HG03378 (cell line): Measurements from ENCODE around the gene HYPK.
A peak's percentile ranks its signal among the peaks of the same experiment; 100 is the strongest.
"Not testable (repeated sequence)": the region's sequence is repeated elsewhere in the genome, so short reads cannot be mapped to it uniquely, and the experiment has no call there.

Experiments
- ATAC-seq: cut with Tn5 transposase; IDR thresholded peaks from one replicate; pipeline ENCODE4 v1.9.1; 2021; ENCODE audit warnings: mild to moderate bottlenecking, moderate library complexity; ENCODE audit not compliant: unreplicated experiment

The HYPK gene

DNA sequence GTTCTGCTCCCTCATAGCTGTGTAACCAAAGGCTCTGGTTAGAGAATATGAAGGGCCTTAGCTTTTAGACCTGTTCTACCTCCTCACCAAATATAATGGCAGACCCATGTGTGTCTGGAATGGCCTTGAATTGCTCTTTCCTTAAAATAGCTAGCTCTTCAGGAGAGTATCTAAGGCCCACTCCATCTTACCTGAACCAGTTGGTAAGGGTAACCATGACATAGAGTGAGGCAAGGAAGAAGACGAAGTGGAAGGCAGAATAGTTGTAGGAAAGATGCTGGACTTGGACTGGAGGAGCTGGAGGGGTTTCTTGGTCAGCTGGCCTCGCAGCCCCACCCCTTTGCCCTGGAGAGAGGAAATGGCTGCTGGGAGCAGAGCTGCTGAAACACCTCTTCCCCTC lies 5.2 kb upstream of the HYPK start:
- no peak for ATAC-seq

DNA sequence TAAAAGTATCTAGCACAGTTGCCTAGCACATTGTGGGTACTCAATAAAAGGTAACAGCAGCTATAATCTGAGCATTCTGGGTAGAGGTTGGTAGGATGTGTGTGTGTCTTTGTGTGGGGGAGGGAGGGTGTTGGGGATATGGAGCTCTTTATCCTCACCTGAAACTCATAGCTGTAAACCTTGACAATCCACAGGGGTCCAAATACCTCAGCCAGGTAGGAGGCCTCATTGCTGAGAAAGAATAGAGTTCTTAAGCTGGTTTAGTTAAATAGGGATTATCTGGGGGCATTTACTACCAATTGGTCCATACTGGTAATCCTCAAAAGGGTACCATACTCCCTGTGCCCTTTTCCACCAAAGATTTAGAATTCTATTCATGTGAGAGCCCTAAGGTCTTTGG lies 4.4 kb upstream of the HYPK start:
- no peak for ATAC-seq

DNA sequence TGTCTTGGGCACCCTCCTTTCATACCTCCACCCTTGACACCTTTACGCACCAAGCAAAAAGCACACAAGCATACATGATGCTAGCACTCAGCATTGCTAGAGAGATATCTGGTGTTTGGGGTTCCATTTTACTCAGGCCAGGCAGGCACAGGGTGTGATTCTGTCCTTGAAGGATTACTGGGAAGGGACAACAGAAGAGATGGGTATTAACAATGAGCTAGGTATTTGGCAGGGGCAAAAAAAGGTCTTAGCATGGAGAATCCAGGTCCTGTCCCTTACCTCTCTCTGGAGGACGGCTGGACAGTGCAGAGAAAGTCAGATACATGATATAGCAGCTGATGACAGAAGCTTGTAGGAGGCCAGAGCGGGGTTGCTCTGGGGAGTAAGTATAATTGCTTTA lies 3.8 kb upstream of the HYPK start:
- ATAC-seq, result no peak

DNA sequence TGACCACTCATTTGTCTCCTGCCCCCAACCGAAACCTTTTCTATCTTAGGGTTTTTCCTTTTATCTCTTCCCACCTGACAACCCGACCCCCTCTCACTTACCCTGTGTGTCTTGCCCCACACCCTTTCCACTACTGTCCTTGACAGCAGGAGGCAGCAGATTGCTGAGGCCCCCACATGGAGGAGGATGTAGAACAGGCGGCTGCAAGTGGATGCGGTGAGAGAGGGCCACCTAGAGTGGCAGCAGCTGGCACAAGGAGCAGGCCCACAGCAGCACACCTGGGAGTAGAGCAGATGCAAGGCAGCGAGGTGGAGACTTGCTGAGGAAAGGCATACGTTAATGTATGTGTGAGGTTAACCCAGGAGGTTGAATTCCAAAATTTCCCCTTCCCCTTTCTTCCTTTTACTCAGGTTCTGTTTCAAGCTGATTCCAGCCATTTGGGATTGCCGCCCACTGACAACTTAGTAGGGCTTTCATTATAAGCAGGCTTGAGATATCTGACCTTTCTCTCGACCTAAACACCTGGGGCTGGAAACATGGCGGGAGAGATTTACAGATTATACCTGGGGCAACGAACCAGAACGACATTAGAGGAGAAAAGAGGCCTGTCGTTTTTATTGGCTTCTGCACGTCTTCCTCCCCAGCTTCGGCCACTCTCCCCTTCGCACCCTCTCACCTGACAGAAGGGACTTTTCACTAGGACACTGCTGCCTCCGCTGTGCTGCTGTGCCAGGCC lies 1.0 kb upstream of the HYPK start:
- ATAC-seq, result no peak

DNA sequence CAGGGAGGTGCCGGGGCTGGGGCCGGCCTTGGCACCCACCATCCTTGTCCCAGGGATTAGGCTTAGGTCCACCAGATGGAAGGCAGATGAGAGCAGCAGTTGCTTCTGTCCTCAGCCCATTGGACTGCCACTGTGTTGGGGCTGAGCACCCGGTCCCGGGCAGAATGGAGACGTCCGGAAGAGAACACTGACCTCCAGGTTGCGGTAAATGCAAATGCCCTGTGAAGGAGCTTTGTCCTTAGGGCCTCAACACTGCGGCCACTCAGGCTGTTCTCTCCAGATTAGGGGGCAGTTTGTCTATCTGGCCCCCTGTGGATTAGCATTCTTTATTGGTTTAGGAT lies 484 bp upstream of the HYPK start, which contains the start of gene SERINC4:
SERINC4 (minus strand) TSS at position 276 of the 341 bp plus-strand sequence; CDS start at position 42, 234 bp downstream.
- ATAC-seq, result no peak

DNA sequence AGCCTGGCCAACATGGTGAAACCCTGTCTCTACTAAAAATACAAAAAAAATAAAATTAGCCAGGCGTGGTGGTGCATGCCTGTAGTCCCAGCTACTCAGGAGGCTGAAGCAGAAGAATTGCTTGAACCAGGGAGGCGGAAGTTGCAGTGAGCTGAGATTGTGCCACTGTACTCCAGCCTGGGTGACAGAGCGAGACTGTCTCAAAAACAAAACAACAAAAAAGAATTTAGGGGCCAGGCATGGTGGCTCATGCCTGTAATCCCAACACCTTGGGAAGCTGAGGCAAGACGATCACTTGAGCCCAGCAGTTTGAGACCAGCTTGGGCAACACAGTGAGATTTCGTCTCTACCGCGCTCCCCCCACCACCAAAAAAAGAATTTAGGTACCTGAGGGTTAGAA lies 2.3 kb downstream of the HYPK start:
- not testable (repeated sequence) for ATAC-seq

DNA sequence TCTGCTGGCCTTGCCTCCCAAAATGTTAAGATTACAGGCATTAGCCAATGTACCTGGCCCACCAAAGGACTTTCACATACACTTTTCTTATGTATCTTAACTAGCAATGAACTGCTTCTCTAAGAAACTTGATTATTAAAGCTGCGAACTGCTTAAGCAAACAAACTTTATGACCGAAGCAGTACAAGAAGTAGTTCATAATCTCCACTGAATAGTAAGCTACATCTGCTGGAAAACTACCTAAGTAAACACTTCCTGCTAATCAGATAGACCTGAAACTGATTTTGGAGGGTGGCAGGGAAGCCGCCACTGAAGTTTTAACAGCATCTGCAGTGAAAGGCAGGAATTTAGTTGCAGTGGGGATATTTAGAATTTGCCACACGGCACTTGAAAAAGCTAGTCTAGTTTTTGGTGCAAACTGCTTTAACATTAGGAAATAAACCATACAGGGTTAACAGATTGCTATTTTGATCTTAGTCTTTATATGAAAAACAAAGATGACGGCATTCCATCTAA lies 8.1 kb downstream of the HYPK start:
- no peak for ATAC-seq

DNA sequence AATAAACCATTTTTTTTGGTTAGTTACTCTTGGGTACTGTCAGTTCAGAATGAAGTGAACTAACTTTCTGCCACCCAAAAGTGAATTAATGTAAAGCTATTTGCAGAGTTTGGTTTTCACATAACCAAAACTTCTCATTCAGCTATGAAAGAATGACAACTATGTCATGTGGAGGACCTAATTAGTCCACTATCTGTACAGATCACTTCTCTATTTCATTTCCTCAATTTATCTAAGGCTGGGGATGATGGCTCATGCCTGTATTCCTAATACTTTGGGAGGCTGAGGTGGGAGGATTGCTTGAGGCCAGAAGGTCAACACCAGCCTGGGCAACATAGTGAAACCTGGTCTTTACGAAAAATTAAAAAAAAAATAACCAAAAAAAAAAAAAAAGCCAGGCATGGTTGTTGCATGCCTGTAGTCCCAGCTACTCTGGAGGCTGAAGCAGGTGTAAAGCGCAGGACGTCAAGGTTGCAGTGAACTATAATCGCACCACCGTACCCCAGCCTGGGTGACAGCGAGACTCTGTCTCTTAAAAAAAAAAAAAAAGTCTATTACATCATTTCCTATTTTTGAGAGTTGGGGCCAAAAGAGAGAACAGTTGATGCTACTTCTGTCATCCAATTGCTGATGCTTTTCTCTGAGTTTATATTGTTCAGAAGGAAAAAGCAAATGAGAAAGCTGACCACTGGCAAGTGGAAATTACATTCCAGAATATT lies 8.7 kb downstream of the HYPK start:
- ATAC-seq, result peak; percentile 45

DNA sequence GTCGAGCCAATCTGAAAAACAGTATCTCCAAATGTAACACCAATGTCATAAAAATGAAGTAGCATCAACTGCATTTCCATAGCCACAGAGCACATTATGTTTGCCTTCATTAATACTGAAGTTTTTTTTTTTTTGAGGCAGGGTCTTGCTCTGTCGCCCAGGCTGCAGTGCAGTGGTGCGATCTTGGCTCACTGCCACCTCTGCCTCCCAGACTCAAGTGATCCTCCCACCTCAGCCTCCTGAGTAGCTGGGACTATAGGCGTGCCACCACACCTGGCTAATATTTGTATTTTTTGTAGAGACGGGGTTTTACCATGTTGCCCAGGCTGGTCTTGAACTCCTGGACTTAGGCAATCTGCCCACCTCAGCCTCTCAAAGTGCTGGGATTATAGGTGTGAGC lies 14.7 kb downstream of the HYPK start:
- ATAC-seq, result not testable (repeated sequence)

DNA sequence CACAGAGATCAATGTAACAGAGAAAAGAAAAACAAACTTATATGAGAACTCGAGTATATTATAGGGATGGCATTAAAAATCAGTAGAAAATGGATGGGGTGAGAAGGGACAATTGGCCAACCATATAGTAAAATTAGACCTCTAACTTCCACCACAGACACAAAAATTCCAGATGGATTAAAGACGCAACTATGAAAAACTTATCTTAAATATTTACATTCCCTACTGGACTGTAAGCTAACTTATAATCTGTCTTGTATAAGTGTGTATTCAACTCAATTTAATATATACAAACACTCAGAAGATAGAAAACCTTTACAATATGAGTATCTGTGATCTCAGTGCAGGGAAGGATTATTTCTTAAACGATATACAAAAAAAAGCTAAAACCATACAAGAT lies 21.1 kb downstream of the HYPK start:
- ATAC-seq, result no peak

DNA sequence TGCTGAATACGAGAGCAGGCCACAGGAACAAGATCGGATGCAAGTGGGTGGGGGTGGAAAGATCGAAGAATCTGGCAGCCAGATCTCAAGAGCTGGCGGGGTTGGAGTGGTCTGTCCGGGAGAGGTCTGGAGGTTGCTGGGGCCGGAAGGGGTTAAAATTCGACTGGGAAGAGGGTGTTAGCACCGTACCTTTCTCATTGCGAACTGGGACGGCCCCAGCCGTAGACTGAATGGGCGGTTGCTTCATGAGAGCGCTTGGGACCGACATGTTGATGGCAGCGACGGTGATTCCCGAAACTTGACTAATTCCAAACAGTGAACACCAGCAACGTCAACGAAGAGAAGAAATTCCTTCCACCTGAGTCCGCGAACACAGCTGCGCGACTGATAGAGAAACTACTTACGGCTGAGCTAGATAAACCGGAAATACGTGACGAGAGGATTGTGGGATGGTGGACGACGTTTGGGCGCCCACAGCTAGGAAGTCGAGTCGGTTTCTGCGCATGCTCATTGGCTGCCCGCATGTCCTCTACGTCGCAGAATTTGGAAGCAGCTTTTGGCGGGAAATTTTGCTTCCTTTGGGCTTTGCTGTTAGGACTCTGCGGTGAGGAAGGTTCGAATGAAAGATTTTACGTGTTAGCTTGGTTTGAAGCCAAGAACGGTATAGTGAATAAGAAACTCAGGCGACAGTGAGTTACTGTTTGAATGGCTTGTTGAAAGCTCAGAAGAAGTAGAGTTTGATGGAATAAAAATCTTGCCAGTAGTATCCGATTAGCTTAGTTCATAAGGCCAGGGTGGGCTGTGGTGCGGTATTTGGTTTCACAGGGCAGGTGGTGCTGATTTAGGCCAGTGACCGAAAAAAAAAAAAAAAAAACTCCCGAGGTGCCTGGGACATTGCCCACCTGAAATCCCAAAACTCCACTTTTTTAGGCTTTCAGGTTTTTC lies 24.2 kb downstream of the HYPK start, which contains the start of gene MFAP1:
MFAP1 (minus strand) TSS at position 389 of the 945 bp plus-strand sequence; CDS start at position 268, 121 bp downstream.
- peak; percentile 77 for ATAC-seq

DNA sequence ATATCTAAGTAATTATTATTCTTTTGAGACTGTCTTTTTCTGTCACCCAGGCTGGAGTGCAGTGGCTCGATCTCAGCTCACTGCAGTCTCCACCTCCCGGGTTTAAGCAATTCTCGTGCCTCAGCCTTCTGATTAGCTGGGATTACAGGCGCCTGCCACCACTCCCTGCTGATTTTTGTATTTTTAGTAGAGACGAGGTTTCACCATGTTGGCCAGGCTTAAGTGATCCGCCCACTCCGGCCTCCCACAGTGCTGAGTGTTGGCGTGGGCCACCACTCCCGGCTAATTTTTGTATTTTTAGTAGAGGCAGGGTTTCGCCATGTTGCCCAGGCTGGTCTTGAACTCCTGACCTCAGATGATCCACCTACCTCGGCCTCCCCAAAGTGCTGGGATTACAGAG lies 24.9 kb downstream of the HYPK start:
- not testable (repeated sequence) for ATAC-seq

DNA sequence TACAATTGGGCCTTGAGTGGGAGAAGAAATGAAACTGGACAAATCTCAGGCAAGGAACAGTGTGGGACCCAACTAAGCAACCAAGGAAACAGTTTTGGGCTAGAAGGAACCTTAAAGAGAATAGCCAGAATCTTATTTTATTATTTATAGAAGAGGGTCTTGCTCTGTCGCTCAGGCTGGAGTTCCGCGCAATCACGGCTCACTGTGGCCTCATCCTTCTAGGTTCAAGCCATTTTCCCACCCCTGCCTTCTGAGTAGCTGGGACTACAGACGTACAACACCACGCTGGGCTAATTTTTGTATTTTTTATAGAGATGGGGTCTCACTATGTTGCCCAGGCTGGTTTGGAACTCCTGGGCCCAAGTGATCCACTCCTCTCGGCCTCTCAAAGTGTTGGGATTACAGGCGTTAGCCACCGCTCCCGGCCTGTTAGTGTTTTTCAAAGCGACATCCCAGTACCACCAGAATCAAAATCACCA lies 25.7 kb downstream of the HYPK start:
- ATAC-seq, result no peak

DNA sequence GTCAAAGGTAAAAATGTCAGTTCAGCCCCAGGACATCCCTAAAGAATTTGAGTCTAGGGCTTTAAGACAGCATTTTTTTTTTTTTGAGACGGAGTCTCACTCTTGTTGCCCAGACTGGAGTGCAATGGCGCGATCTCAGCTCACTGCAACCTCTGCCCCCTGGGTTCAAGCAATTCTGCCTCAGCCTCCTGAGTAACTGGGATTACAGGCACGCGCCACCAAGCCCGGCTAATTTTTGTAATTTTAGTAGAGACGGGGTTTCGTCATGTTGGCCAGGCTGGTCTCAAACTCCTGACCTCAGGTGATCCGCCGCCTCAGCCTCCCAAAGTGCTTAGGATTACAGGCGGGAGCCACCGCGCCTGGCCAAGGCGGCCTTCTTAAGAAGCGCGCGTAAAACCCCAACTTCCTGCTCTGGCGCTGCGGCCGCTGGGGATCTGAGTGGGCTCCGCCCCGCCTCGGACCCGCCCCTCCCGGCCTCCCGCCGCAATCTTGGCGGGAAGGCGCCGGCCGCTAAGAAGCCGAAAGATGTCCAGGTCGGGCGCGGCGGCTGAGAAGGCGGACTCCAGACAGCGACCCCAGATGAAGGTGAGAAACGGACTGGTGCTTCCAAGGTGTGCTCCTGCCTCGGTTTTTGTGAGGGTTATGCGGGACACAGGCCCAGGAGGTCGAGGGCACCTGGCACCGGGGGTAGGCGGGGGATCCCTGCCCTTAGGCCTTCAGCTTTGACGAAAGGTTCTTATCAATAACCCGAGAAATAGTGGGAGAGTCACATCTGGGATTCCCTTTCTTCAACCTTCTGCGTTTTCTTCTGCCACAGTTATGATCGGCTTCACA lies 26.3 kb downstream of the HYPK start, which contains the start of gene WDR76:
WDR76 (plus strand) TSS at position 495 of the 834 bp plus-strand sequence; CDS start at position 526, 31 bp downstream.
- no peak for ATAC-seq

DNA sequence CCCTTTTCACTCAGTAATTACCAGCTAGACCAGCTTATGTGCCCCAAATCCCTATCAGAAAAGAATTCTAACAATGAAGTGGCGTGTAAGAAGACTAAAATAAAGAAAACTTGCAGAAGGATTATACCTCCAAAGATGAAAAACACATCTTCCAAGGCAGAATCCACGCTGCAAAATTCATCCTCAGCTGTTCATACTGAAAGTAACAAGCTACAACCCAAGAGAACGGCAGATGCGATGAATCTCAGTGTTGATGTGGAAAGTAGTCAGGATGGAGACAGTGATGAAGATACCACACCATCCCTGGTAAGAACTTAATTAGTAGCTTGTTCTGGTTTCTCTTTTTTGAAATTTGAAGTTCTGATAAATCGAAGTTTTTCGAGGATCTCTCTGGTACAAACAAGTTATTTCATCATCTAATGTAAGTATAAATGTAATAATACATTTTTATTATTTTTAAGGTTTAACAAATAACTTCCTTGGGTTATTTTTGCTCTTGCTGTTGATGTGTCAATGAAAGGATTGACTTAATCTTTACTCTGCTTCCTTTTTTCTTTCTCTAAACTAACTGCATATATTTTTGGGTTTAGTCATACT lies 27.8 kb downstream of the HYPK start:
- ATAC-seq, result no peak

DNA sequence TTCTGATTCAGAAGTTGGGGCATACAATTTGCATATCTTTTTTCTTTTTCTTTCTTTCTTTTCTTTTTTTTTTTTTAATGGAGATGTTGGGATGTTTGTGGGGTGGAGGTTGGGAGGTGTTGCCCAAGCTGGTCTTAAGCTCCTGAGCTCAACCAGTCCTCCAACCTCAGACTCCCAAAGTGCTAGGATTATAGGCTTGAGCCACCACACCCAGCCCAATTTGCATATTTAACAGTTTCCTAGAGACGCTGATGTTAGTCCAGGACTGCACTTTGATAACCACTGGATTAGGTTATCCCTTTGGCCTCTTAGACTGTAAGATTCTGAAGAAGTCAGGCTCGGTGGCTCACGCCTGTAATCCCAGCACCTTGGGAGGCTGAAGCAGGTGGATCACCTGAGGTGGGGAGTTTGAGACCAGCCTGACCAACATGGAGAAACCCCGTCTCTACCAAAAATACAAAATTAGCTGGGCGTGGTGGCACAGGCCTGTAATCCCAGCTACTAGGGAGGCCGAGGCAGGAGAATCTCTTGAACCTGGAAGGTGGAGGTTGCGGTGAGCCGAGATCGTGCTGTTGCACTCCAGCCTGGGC lies 29.6 kb downstream of the HYPK start:
- ATAC-seq, result not testable (repeated sequence)

DNA sequence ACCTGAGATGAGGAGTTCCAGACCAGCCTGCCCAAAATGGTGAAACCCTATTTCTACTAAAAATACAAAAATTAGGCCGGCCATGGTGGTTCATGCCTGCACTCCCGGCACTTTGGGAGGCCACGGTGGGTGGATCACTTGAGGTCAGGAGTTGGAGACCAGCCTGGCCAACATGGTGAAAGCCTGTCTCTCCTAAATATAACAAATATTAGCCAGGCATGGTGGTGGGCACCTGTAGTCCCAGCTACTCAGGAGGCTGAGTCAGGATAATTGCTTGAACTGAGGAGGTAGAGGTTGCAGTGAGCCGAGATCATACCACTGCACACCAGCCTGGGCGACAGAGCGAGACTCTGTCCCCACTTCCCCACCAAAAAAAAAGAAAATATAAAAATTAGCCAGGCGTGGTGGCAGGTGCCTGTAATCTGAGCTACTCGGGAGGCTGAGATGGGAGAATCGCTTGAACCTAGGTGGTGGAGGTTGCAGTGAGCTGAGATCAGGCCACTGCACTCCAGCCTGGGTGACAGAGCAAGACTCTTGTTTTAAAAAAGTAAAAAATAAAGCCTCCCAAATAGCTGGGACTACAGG lies 30.4 kb downstream of the HYPK start:
- not testable (repeated sequence) for ATAC-seq

DNA sequence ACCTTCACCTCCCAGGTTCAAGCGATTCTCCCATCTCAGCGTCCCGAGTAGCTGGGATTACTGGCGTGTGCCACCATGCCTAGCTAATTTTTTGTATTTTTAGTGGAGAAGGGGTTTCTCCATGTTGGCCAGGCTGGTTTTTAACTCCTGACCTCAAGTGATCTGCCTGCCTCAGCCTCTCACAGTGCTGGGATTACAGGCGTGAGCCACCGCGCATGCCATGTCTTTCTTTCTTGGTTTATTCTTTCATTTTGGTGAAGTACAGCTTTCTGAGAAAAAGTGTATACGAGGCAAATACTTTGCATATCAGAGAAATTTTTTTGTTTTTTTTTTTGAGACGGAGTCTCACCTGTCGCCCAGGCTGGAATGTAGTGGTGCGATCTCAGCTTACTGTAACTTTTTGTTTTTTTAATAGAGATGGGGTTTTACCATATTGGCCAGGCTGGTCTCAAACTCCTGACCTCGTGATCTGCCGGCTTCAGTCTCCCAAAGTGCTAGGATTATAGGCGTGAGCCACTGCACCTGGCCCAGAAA lies 31.2 kb downstream of the HYPK start:
- not testable (repeated sequence) for ATAC-seq
